Measurements from ENCODE around the gene ENTPD7. TPM values are rescaled to one million over a fixed set of nuclear protein-coding genes. Genes with fewer than 3 reads are reported as not detected.

ENTPD7 gene
- total RNA-seq, 1 donor from 2014 or later, result 6.2 TPM

GRCh38 chr10:99647601-99648151, 11.6 kb upstream of the ENTPD7 start:
- no peaks in the 10 kb centered on the region for H3K4me1 Mint-ChIP-seq
- no peak for TF ChIP-seq CTCF (IDR thresholded peaks at IDR 0.05)
- H3K36me3 Mint-ChIP-seq (ENCODE audit: low read depth), result no peaks in the 10 kb centered on the region
- no peak for DNase-seq
- H3K9me3 Mint-ChIP-seq, result no peaks in the 10 kb centered on the region
- CTCF ChIA-PET, result no interaction called here
- H3K4me3 Mint-ChIP-seq, result no peak overlapping the region
- intact Hi-C loops (cut with micrococcal nuclease), result no loop called here
- ATAC-seq (ENCODE audit: low read depth), result no peak
- no peak overlapping the region for H3K27ac Mint-ChIP-seq
- POLR2A ChIA-PET, result no interaction called here
- H3K27me3 Mint-ChIP-seq, result peaks cover 21% of the 10 kb centered on the region

- TF ChIP-seq CTCF (IDR thresholded peaks at IDR 0.05), result no peak
- ATAC-seq (ENCODE audit: low read depth) (no peak), DNase-seq (no peak)
- ChIA-PET CTCF (no interaction called here), POLR2A (no interaction called here)
- no peaks in the 10 kb centered on the region for H3K36me3 Mint-ChIP-seq (ENCODE audit: low read depth)
- H3K4me1 Mint-ChIP-seq, result no peaks in the 10 kb centered on the region
- no peak overlapping the region for H3K4me3 Mint-ChIP-seq
- intact Hi-C loops (cut with micrococcal nuclease), result no loop called here
- H3K27ac Mint-ChIP-seq, result no peak overlapping the region
- H3K27me3 Mint-ChIP-seq, result peaks cover 26% of the 10 kb centered on the region
- H3K9me3 Mint-ChIP-seq, result no peaks in the 10 kb centered on the region
Observed at GRCh38 chr10:99648717-99649116, 10.6 kb upstream of the ENTPD7 start.

GRCh38 chr10:99652800-99653390, 6.4 kb upstream of the ENTPD7 start:
- Mint-ChIP-seq H3K27me3 (peaks cover 27% of the 10 kb centered on the region), H3K4me3 (no peak overlapping the region), H3K27ac (no peak overlapping the region), H3K36me3 (ENCODE audit: low read depth) (no peaks in the 10 kb centered on the region), H3K4me1 (no peaks in the 10 kb centered on the region), H3K9me3 (no peaks in the 10 kb centered on the region)
- CTCF ChIA-PET, result no interaction called here
- TF ChIP-seq CTCF (IDR thresholded peaks at IDR 0.05), result no peak
- POLR2A ChIA-PET, result no interaction called here
- intact Hi-C loops (cut with micrococcal nuclease), result no loop called here
- ATAC-seq (ENCODE audit: low read depth) (no peak), DNase-seq (no peak)

- Mint-ChIP-seq H3K27me3 (peaks cover 18% of the 10 kb centered on the region), H3K4me1 (peaks cover 12% of the 10 kb centered on the region), H3K9me3 (no peaks in the 10 kb centered on the region), H3K36me3 (ENCODE audit: low read depth) (no peaks in the 10 kb centered on the region), H3K4me3 (no peak overlapping the region), H3K27ac (no peak overlapping the region)
- no peak for TF ChIP-seq CTCF (IDR thresholded peaks at IDR 0.05)
- ATAC-seq (ENCODE audit: low read depth) (no peak), DNase-seq (no peak)
- ChIA-PET POLR2A (no interaction called here), CTCF (no interaction called here)
- intact Hi-C loops (cut with micrococcal nuclease), result no loop called here
Observed at GRCh38 chr10:99654390-99655175, 4.7 kb upstream of the ENTPD7 start.

- Mint-ChIP-seq H3K27me3 (peaks cover 12% of the 10 kb centered on the region), H3K36me3 (ENCODE audit: low read depth) (no peaks in the 10 kb centered on the region), H3K9me3 (no peaks in the 10 kb centered on the region), H3K27ac (no peak overlapping the region), H3K4me3 (no peak overlapping the region), H3K4me1 (peaks cover 19% of the 10 kb centered on the region)
- no peak for TF ChIP-seq CTCF (IDR thresholded peaks at IDR 0.05)
- intact Hi-C loops (cut with micrococcal nuclease), result no loop called here
- ChIA-PET CTCF (no interaction called here), POLR2A (no interaction called here)
- DNase-seq, result no peak
- ATAC-seq (ENCODE audit: low read depth), result no peak
Observed at GRCh38 chr10:99656199-99657064, 2.9 kb upstream of the ENTPD7 start.

Data from activated B cell treated with CpG ODN at 0.5 μM for 24 hours (primary cell).